Keratinocyte (primary cell): Measurements from ENCODE around the gene HPSE. TPM values are rescaled to one million over a fixed set of nuclear protein-coding genes. Genes with fewer than 3 reads are reported as not detected.

Experiments used
- DNase-seq: peaks from one replicate; pipeline ENCODE4 v3.0.0-alpha.2; 2011; ENCODE audit warnings: low read depth, missing footprints, low spot score
- FAIRE-seq: peaks from 2 replicates; lab custom pipeline; 2011; peaks lifted over from hg19 to GRCh38; lab: Jason Lieb, UNC
- H2AFZ ChIP-seq: 2 replicates; pipeline ENCODE4 v1.6.0; 2012; ENCODE audit warnings: low read length, control low read depth, inconsistent platforms; ENCODE audit not compliant: control insufficient read depth
- H3K27ac ChIP-seq: 2 replicates; pipeline ENCODE4 v1.5.1; 2011; ENCODE audit warnings: low read length; ENCODE audit not compliant: control insufficient read depth, insufficient read depth
- H3K27me3 ChIP-seq: 3 replicates; pipeline ENCODE4 v1.6.0; 2011; ENCODE audit warnings: low read length; ENCODE audit not compliant: control insufficient read depth, insufficient read depth; ENCODE audit errors: extremely low read depth
- H3K36me3 ChIP-seq, 2 experiments: 2 replicates in 1 of 2; 3 replicates in 1 of 2; pipeline ENCODE4 v1.5.1; 2011; ENCODE audit warnings: low read length in 2 of 2, mild to moderate bottlenecking in 1 of 2; ENCODE audit not compliant: control insufficient read depth in 2 of 2, insufficient read depth in 2 of 2; ENCODE audit errors: extremely low read depth in 1 of 2
- H3K4me1 ChIP-seq: 3 replicates; pipeline ENCODE4 v1.5.1; 2011; ENCODE audit warnings: low read length; ENCODE audit not compliant: control insufficient read depth, insufficient read depth; ENCODE audit errors: extremely low read depth
- H3K4me2 ChIP-seq: 3 replicates; pipeline ENCODE4 v1.6.0; 2011; ENCODE audit warnings: low read depth, low read length; ENCODE audit not compliant: control insufficient read depth, insufficient read depth; ENCODE audit errors: extremely low read depth
- H3K4me3 ChIP-seq, 3 experiments: fragments of 200-600 bp in 1 of 3; sonication (generic) in 1 of 3; 2 replicates in 2 of 3; 3 replicates in 1 of 3; pipeline ENCODE4 v1.5.1; 2011 to 2016; ENCODE audit warnings: low read length in 3 of 3, mild to moderate bottlenecking in 3 of 3, control low read depth in 2 of 3, inconsistent platforms in 1 of 3, low read depth in 1 of 3, mixed read lengths in 1 of 3, mixed run types in 1 of 3, moderate library complexity in 1 of 3; ENCODE audit not compliant: control insufficient read depth in 2 of 3, insufficient read depth in 2 of 3; ENCODE audit errors: extremely low read depth in 1 of 3
- H3K79me2 ChIP-seq: 2 replicates; pipeline ENCODE4 v1.6.0; 2012; ENCODE audit warnings: low read length; ENCODE audit not compliant: control insufficient read depth, insufficient read depth
- H3K9ac ChIP-seq: 3 replicates; pipeline ENCODE4 v1.6.0; 2011; ENCODE audit warnings: low read length; ENCODE audit not compliant: control insufficient read depth, insufficient read depth; ENCODE audit errors: extremely low read depth
- H3K9me1 ChIP-seq: 3 replicates; pipeline ENCODE4 v1.6.0; 2011; ENCODE audit warnings: low read length; ENCODE audit not compliant: control insufficient read depth, insufficient read depth; ENCODE audit errors: extremely low read depth
- H3K9me3 ChIP-seq: 2 replicates; pipeline ENCODE4 v1.5.1; 2012; ENCODE audit warnings: low read depth, low read length; ENCODE audit not compliant: control insufficient read depth
- H4K20me1 ChIP-seq: 3 replicates; pipeline ENCODE4 v1.6.0; 2011; ENCODE audit warnings: low read length; ENCODE audit not compliant: control insufficient read depth, insufficient read depth; ENCODE audit errors: extremely low read depth
- EZH2 ChIP-seq: IDR thresholded peaks from one replicate; pipeline ENCODE4 v1.6.1; 2012; ENCODE audit warnings: inconsistent platforms, mild to moderate bottlenecking, low read length, moderate library complexity
- dilution Hi-C: fragments of 300-500 bp; cut with MboI; formaldehyde crosslinking; loops from one replicate; pipeline ENCODE4 v1.7.0; 2020; ENCODE audit warnings: low sequenced_read_pairs; ENCODE audit not compliant: extremely low pct_ligation_motif_present
- polyA plus RNA-seq, 5 experiments: library from polyadenylated mRNA; depleted of rRNA in 3 of 5; stranded (reverse) in 3 of 5; stranded (forward) in 1 of 5; unstranded in 1 of 5; fragments of >200 nt; gene quantifications; 1 replicate in 1 of 5; 2 replicates in 3 of 5; 3 replicates in 1 of 5; pipeline versions ENCODE4 v1.2.1 to v1.2.3, GENCODE V29; 2011 to 2012; ENCODE audit warnings: missing spikeins in 2 of 5, low read depth in 1 of 5, low replicate concordance in 1 of 5
- TF ChIP-seq, protein P1 (sequence below), 3 experiments: IDR thresholded peaks in 1 of 3; conservative IDR thresholded peaks in 1 of 3; optimal IDR thresholded peaks in 1 of 3; 2 replicates in 2 of 3; 3 replicates in 1 of 3; pipeline versions ENCODE3 to v1.5.1; 2011; ENCODE audit warnings: low read length in 3 of 3, mild to moderate bottlenecking in 3 of 3, moderate library complexity in 2 of 3, control low read depth in 1 of 3, inconsistent platforms in 1 of 3; ENCODE audit not compliant: insufficient read depth in 2 of 3; ENCODE audit errors: extremely low read depth in 1 of 3

HPSE gene
- polyA plus RNA-seq, 1 donor (not counting 4 experiments of a cell fraction or from before 2014, with no cell fraction given): 5.7 TPM

DNA sequence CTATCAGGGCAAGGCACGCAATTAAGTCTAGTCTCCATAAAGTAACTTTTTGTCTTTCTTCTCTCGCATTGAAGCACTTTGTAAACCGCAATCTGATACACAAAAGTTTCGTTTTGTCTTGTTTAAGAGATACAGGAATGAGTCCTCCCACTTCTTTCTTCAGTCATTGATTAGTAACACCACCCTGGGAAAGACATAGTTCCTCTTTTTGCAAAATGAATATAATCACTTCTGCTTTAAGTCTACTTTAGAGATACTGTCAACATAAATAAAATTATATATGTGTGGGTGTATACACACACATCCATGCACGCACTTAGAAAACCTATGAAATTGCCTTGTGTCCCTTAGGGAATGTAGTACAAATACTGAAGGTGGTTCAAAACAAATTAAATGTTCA is 61.7 kb downstream of the HPSE start:
- DNase-seq (no peak), FAIRE-seq (peak; percentile 13)
- H3K27me3 ChIP-seq: no peaks in the 10 kb centered on the region
- H4K20me1 ChIP-seq: no peaks in the 10 kb centered on the region
- no peak overlapping the region for H3K4me2 ChIP-seq
- H3K4me3 ChIP-seq: no peak overlapping the region
- no peaks in the 10 kb centered on the region for H3K79me2 ChIP-seq
- no peak overlapping the region for H3K27ac ChIP-seq
- no peaks in the 10 kb centered on the region for H3K9me3 ChIP-seq
- no peaks in the 10 kb centered on the region for H3K4me1 ChIP-seq
- dilution Hi-C loops: no loop called here
- no peak overlapping the region for H3K9ac ChIP-seq
- no peak overlapping the region for H2AFZ ChIP-seq
- TF ChIP-seq, protein P1, sequence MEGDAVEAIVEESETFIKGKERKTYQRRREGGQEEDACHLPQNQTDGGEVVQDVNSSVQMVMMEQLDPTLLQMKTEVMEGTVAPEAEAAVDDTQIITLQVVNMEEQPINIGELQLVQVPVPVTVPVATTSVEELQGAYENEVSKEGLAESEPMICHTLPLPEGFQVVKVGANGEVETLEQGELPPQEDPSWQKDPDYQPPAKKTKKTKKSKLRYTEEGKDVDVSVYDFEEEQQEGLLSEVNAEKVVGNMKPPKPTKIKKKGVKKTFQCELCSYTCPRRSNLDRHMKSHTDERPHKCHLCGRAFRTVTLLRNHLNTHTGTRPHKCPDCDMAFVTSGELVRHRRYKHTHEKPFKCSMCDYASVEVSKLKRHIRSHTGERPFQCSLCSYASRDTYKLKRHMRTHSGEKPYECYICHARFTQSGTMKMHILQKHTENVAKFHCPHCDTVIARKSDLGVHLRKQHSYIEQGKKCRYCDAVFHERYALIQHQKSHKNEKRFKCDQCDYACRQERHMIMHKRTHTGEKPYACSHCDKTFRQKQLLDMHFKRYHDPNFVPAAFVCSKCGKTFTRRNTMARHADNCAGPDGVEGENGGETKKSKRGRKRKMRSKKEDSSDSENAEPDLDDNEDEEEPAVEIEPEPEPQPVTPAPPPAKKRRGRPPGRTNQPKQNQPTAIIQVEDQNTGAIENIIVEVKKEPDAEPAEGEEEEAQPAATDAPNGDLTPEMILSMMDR (optimal IDR thresholded peaks at IDR 0.05 in 1 of 3, IDR thresholded peaks at IDR 0.05 in 1 of 3, conservative IDR thresholded peaks at IDR 0.05 in 1 of 3; ENCODE audit: extremely low read depth in 1 of 3, insufficient read depth in 2 of 3, low read length in 3 of 3): no peak
- TF ChIP-seq EZH2: no peak
- H3K9me1 ChIP-seq: no peaks in the 10 kb centered on the region
- peaks cover 2 to 8% of the 10 kb centered on the region in 2 experiments for H3K36me3 ChIP-seq

DNA sequence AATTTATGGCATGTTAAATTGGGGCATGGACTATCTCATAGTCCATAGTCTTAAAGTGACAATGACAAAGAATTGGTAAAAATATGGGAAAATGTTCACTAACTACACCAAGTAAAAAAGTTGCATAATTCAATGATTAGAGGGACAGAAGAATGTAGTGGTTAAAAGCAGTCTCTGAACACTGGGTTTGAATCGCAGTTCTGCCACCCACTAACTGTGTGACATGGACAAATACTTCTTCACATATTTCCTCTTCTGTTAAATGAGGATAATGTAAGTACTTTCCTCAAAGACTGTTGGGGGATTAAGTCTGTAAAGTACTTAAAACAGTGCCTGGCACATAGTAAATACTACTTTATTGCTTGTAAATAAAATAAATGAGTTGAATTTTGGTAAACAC is 65.4 kb downstream of the HPSE start:
- dilution Hi-C loops: no loop called here
- Histone ChIP-seq H4K20me1 (no peaks in the 10 kb centered on the region), H3K4me3 (no peak overlapping the region), H3K9me1 (no peaks in the 10 kb centered on the region), H3K4me2 (no peak overlapping the region), H3K9ac (no peak overlapping the region), H3K4me1 (no peaks in the 10 kb centered on the region), H3K27ac (no peak overlapping the region), H2AFZ (no peak overlapping the region), H3K79me2 (no peaks in the 10 kb centered on the region), H3K9me3 (no peaks in the 10 kb centered on the region), H3K36me3 (peaks cover 4 to 12% of the 10 kb centered on the region in 2 experiments), H3K27me3 (no peaks in the 10 kb centered on the region)
- DNase-seq (no peak), FAIRE-seq (no peak)
- TF ChIP-seq EZH2: no peak
- TF ChIP-seq, protein P1 (optimal IDR thresholded peaks at IDR 0.05 in 1 of 3, IDR thresholded peaks at IDR 0.05 in 1 of 3, conservative IDR thresholded peaks at IDR 0.05 in 1 of 3; ENCODE audit: extremely low read depth in 1 of 3, insufficient read depth in 2 of 3, low read length in 3 of 3): no peak
